Medulla oblongata (tissue), 1 donor: ENCODE results near the gene ARHGAP28.
A peak's percentile ranks its signal among the peaks of the same experiment; 100 is the strongest.

Source experiments
- DNase-seq: peaks from one replicate; pipeline ENCODE4 v3.0.0-alpha.2; 2015; ENCODE audit errors: extremely low spot score

The ARHGAP28 gene

GRCh38 chr18:6729247-6730091, at the start of gene ARHGAP28:
Gene ARHGAP28, plus strand, starts transcription at chr18:6729716. Its CDS starts 106 bp downstream, at chr18:6729822.
- peak; percentile 42 for DNase-seq

- DNase-seq = no peak
Measured at GRCh38 chr18:6681331-6681875, 48.1 kb upstream of the ARHGAP28 start.

- no peak for DNase-seq
Measured at GRCh38 chr18:6682437-6683111, 46.9 kb upstream of the ARHGAP28 start.

- DNase-seq = no peak
Measured at GRCh38 chr18:6683112-6683876, 46.2 kb upstream of the ARHGAP28 start.

GRCh38 chr18:6687676-6688075, 41.8 kb upstream of the ARHGAP28 start:
- no peak for DNase-seq

GRCh38 chr18:6708890-6709289, 20.6 kb upstream of the ARHGAP28 start:
- DNase-seq = no peak

- no peak for DNase-seq
Measured at GRCh38 chr18:6711467-6711866, 18.0 kb upstream of the ARHGAP28 start.

GRCh38 chr18:6712401-6712800, 17.1 kb upstream of the ARHGAP28 start:
- no peak for DNase-seq

GRCh38 chr18:6714010-6714409, 15.5 kb upstream of the ARHGAP28 start:
- no peak for DNase-seq

- DNase-seq = no peak
Measured at GRCh38 chr18:6718267-6718666, 11.2 kb upstream of the ARHGAP28 start.

GRCh38 chr18:6719098-6719846, 10.2 kb upstream of the ARHGAP28 start:
- DNase-seq = no peak

- DNase-seq = no peak
Measured at GRCh38 chr18:6719910-6720683, 9.4 kb upstream of the ARHGAP28 start.

GRCh38 chr18:6721755-6722154, 7.8 kb upstream of the ARHGAP28 start:
- no peak for DNase-seq

- no peak for DNase-seq
Measured at GRCh38 chr18:6722690-6723089, 6.8 kb upstream of the ARHGAP28 start.

- DNase-seq = no peak
Measured at GRCh38 chr18:6724331-6724730, 5.2 kb upstream of the ARHGAP28 start.

GRCh38 chr18:6728331-6728730, 1.2 kb upstream of the ARHGAP28 start:
- DNase-seq = no peak

GRCh38 chr18:6728809-6729246, 688 bp upstream of the ARHGAP28 start:
- no peak for DNase-seq

GRCh38 chr18:6730416-6731221, 1.1 kb downstream of the ARHGAP28 start:
- no peak for DNase-seq

GRCh38 chr18:6731222-6731596, 1.7 kb downstream of the ARHGAP28 start:
- DNase-seq = no peak

GRCh38 chr18:6732952-6733351, 3.4 kb downstream of the ARHGAP28 start:
- no peak for DNase-seq
